K562 (cell line): Measurements from ENCODE around the gene OGDH. TPM values are rescaled to one million over a fixed set of nuclear protein-coding genes. Genes with fewer than 3 reads are reported as not detected.
A peak's percentile ranks its signal among the peaks of the same experiment; 100 is the strongest.

ENCODE experiments used
- CHD1 ChIP-seq: fragments of 200-600 bp; sonication (generic); IDR thresholded peaks from one replicate; pipeline ENCODE4 v1.6.1; 2012; ENCODE audit warnings: mild to moderate bottlenecking, moderate library complexity, low read length, inconsistent platforms
- FOXA1 ChIP-seq: fragments of 450-650 bp; IDR thresholded peaks from 2 replicates; pipeline ENCODE4 v1.6.1; 2016; ENCODE audit warnings: mild to moderate bottlenecking, borderline replicate concordance
- GABPB1 ChIP-seq: sonication (generic); formaldehyde crosslinking; IDR thresholded peaks from 2 replicates; pipeline ENCODE4 v1.8.0; 2022; ENCODE audit warnings: mild to moderate bottlenecking, missing genetic modification reagents
- HMGXB4 ChIP-seq: sonication (generic); formaldehyde crosslinking; IDR thresholded peaks from 2 replicates; pipeline ENCODE4 v1.8.1; 2023; ENCODE audit warnings: mild to moderate bottlenecking, missing genetic modification reagents
- PHF8 ChIP-seq: fragments of 200-600 bp; sonication (generic); IDR thresholded peaks from 2 replicates; pipeline ENCODE4 v1.6.1; 2012; ENCODE audit warnings: mixed run types, mild to moderate bottlenecking, inconsistent platforms, low read length, moderate library complexity, borderline replicate concordance
- POLR2G ChIP-seq: fragments of 200-400 bp; formaldehyde crosslinking; IDR thresholded peaks from 2 replicates; pipeline ENCODE4 v1.6.1; 2017; ENCODE audit warnings: low read depth, mild to moderate bottlenecking, antibody characterized with exemption, low read length, moderate library complexity
- SMARCE1 ChIP-seq: fragments of 450-650 bp; IDR thresholded peaks from 2 replicates; pipeline ENCODE4 v1.7.1; 2016; ENCODE audit warnings: mild to moderate bottlenecking
- SUPT5H ChIP-seq: fragments of 450-650 bp; IDR thresholded peaks from 2 replicates; pipeline ENCODE4 v1.6.1; 2016
- ZBTB17 ChIP-seq: fragments of 450-650 bp; formaldehyde crosslinking; IDR thresholded peaks from 2 replicates; pipeline ENCODE4 v1.4.0; 2020; ENCODE audit warnings: mild to moderate bottlenecking
- polyA plus RNA-seq, 8 experiments: library from polyadenylated mRNA; depleted of rRNA in 4 of 8; stranded (reverse) in 5 of 8; unstranded in 3 of 8; fragments of >200 nt; fragmentation: Nextera tagmentation in 2 of 8; fragmentation: Illumina TruSeq in 1 of 8; extraction: Ambion mirVana in 2 of 8; extraction: Trizol in 1 of 8; gene quantifications; 2 replicates each; pipeline versions ENCODE4 v1.2.1 to v1.2.3, GENCODE V29; 2011 to 2014; ENCODE audit warnings: inconsistent platforms in 1 of 8, missing spikeins in 1 of 8
- total RNA-seq, 7 experiments: library from RNA; depleted of rRNA in 6 of 7; stranded (reverse); fragments of >200 nt in 6 of 7; fragmentation: Illumina TruSeq in 2 of 7; extraction: Trizol in 2 of 7; gene quantifications; 2 replicates each; pipeline versions ENCODE4 v1.2.1 to v1.2.3, GENCODE V29; 2011 to 2021; ENCODE audit warnings: low replicate concordance in 1 of 7

Gene OGDH
- total and polyA plus RNA-seq, 9 of the 15 experiments (the other 6 are each of a cell fraction or from before 2014, with no cell fraction given): 3.1 to 80.3 (median 23.5) TPM

- peak; percentile 39 for TF ChIP-seq CHD1
- 0 out of 2 replicates have a peak, but pooled peaks have one; percentile 17 for TF ChIP-seq GABPB1 (CRISPR knock-in tag)
- peak; percentile 74; the same call in 1 of the 2 replicates for TF ChIP-seq ZBTB17 (CRISPR knock-in tag)
- peak; percentile 26; the same call in 1 of the 2 replicates for TF ChIP-seq PHF8
- peak; percentile 64 for TF ChIP-seq POLR2G
- TF ChIP-seq SMARCE1: no peak
- TF ChIP-seq HMGXB4 (CRISPR knock-in tag): peak; percentile 43; the same call in 1 of the 2 replicates
- TF ChIP-seq SUPT5H: peak; percentile 53; the same call in 1 of the 2 replicates
- no peak for TF ChIP-seq FOXA1
These were observed 142.7 kb downstream of the OGDH start (continued) for GRCh38 chr7:44748948-44749731.
